ENCODE results near the gene CYBC1. TPM values are rescaled to one million over a fixed set of nuclear protein-coding genes. Genes with fewer than 3 reads are reported as not detected.
"Not testable (repeated sequence)": the region's sequence is repeated elsewhere in the genome, so short reads cannot be mapped to it uniquely, and the experiment has no call there.

The CYBC1 gene
- total RNA-seq, 1 experiment from 2014 or later, result 92.4 TPM

GRCh38 chr17:82416771-82417170 is 33.8 kb downstream of the CYBC1 start:
- Histone ChIP-seq H3K79me2 (ENCODE audit: low read length) (0 out of 2 replicates have a peak, but pooled peaks cover 6% of the 10 kb centered on the region), H3K9me3 (ENCODE audit: low read length) (no peaks in the 10 kb centered on the region), H3K9me2 (replicated peaks; ENCODE audit: insufficient read depth, low read length) (no peaks in the 10 kb centered on the region), H3K9ac (ENCODE audit: low read length) (no peak overlapping the region), H4K20me1 (ENCODE audit: insufficient read depth, low read depth, low read length) (peaks cover 18% of the 10 kb centered on the region; the same call in 1 of the 2 replicates), H3K27ac (ENCODE audit: low read length) (no peak overlapping the region), H3K27me3 (ENCODE audit: low read length) (no peaks in the 10 kb centered on the region), H3K36me3 (ENCODE audit: insufficient read depth, low read length) (no peaks in the 10 kb centered on the region), H2AFZ (ENCODE audit: low read length) (no peak overlapping the region), H3K4me3 (ENCODE audit: low read length) (no peak overlapping the region), H3K4me1 (ENCODE audit: low read length) (peaks cover 17% of the 10 kb centered on the region), H3K4me2 (ENCODE audit: low read depth, low read length, poor library complexity, severe bottlenecking) (no peak overlapping the region)
- DNase-seq, result peak; percentile 58

GRCh38 chr17:82416264-82416663 is 34.3 kb downstream of the CYBC1 start:
- H3K4me1 ChIP-seq (ENCODE audit: low read length), result peaks cover 17% of the 10 kb centered on the region
- no peak for DNase-seq
- H3K4me2 ChIP-seq (ENCODE audit: low read depth, low read length, poor library complexity, severe bottlenecking), result no peak overlapping the region
- H3K27ac ChIP-seq (ENCODE audit: low read length), result no peak overlapping the region
- H3K36me3 ChIP-seq (ENCODE audit: insufficient read depth, low read length), result no peaks in the 10 kb centered on the region
- no peaks in the 10 kb centered on the region for H3K9me3 ChIP-seq (ENCODE audit: low read length)
- H3K79me2 ChIP-seq (ENCODE audit: low read length), result 0 out of 2 replicates have a peak, but pooled peaks cover 6% of the 10 kb centered on the region
- no peak overlapping the region for H2AFZ ChIP-seq (ENCODE audit: low read length)
- no peaks in the 10 kb centered on the region for H3K27me3 ChIP-seq (ENCODE audit: low read length)
- H3K9me2 ChIP-seq (replicated peaks; ENCODE audit: insufficient read depth, low read length), result no peaks in the 10 kb centered on the region
- peaks cover 18% of the 10 kb centered on the region; the same call in 1 of the 2 replicates for H4K20me1 ChIP-seq (ENCODE audit: insufficient read depth, low read depth, low read length)
- H3K4me3 ChIP-seq (ENCODE audit: low read length), result no peak overlapping the region
- no peak overlapping the region for H3K9ac ChIP-seq (ENCODE audit: low read length)

- Histone ChIP-seq H3K36me3 (ENCODE audit: insufficient read depth, low read length) (no peaks in the 10 kb centered on the region), H2AFZ (ENCODE audit: low read length) (no peak overlapping the region), H3K27me3 (ENCODE audit: low read length) (no peaks in the 10 kb centered on the region), H3K4me1 (ENCODE audit: low read length) (peaks cover 17% of the 10 kb centered on the region), H3K4me2 (ENCODE audit: low read depth, low read length, poor library complexity, severe bottlenecking) (no peak overlapping the region), H3K9ac (ENCODE audit: low read length) (no peak overlapping the region), H3K27ac (ENCODE audit: low read length) (no peak overlapping the region), H3K4me3 (ENCODE audit: low read length) (no peak overlapping the region), H4K20me1 (ENCODE audit: insufficient read depth, low read depth, low read length) (peaks cover 18% of the 10 kb centered on the region; the same call in 1 of the 2 replicates), H3K9me3 (ENCODE audit: low read length) (no peaks in the 10 kb centered on the region), H3K79me2 (ENCODE audit: low read length) (0 out of 2 replicates have a peak, but pooled peaks cover 6% of the 10 kb centered on the region), H3K9me2 (replicated peaks; ENCODE audit: insufficient read depth, low read length) (no peaks in the 10 kb centered on the region)
- DNase-seq, result no peak
Measured at GRCh38 chr17:82415786-82416185, 34.8 kb downstream of the CYBC1 start.

- Histone ChIP-seq H3K4me2 (ENCODE audit: low read depth, low read length, poor library complexity, severe bottlenecking) (no peak overlapping the region), H3K4me3 (ENCODE audit: low read length) (no peak overlapping the region), H2AFZ (ENCODE audit: low read length) (no peak overlapping the region), H3K27ac (ENCODE audit: low read length) (no peak overlapping the region), H3K9me2 (replicated peaks; ENCODE audit: insufficient read depth, low read length) (no peaks in the 10 kb centered on the region), H3K9ac (ENCODE audit: low read length) (no peak overlapping the region), H3K27me3 (ENCODE audit: low read length) (no peaks in the 10 kb centered on the region), H3K4me1 (ENCODE audit: low read length) (peaks cover 17% of the 10 kb centered on the region), H3K9me3 (ENCODE audit: low read length) (no peaks in the 10 kb centered on the region), H4K20me1 (ENCODE audit: insufficient read depth, low read depth, low read length) (peaks cover 18% of the 10 kb centered on the region; the same call in 1 of the 2 replicates), H3K36me3 (ENCODE audit: insufficient read depth, low read length) (no peaks in the 10 kb centered on the region), H3K79me2 (ENCODE audit: low read length) (0 out of 2 replicates have a peak, but pooled peaks cover 6% of the 10 kb centered on the region)
- no peak for DNase-seq
Measured at GRCh38 chr17:82415336-82415735, 35.2 kb downstream of the CYBC1 start.

GRCh38 chr17:82414548-82415281 is 35.8 kb downstream of the CYBC1 start:
- Histone ChIP-seq H4K20me1 (ENCODE audit: insufficient read depth, low read depth, low read length) (peaks cover 18% of the 10 kb centered on the region; the same call in 1 of the 2 replicates), H3K4me1 (ENCODE audit: low read length) (peaks cover 14% of the 10 kb centered on the region)
- DNase-seq, result peak; percentile 87

DNA sequence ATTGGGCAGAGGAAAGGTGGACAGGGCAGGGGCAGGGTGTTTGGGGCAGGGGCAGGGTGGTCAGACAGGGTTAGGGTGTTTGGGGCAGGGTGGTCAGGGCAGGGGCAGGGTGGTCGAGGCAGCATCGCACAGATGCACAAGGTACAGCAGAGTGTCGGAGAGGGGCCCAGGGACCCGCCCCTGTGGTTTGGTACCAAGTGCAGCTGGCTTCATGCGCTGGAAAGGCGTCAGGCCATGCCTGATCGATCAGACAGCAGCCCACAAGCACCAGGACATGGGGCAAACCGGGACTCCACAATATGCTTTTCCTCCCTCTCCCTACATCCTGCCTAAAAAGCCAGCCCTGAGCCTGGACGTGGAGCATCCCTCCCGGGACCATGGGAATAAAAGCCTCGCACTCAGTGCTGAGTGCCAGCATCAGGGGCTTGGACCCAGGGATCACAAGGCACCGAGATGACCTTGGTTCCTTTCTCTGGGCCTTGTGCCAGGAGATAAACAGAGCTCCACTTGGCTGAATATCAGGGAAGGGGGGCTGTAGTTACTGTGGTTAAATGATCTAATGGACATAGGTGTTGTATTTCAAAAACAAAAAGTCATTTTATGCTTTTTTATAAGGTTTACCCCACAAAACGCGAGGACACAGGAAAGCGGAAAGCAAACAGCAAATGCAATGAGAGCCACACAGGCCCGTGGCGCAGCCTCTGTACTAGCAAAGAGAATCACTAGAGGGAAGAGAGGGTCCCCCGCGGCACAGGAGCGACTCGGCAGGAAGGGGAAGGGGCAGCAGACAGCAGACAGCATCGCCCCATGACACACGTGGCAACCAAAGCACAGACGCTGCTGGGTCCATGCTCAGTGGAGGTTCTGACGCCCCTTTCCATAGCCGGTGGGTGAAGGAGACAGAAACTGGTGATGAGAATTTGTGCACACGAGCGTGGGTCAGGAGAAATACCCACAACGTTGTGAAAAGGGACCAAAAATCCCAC is 37.7 kb downstream of the CYBC1 start:
- peaks cover 16% of the 10 kb centered on the region; the same call in 1 of the 2 replicates for H4K20me1 ChIP-seq (ENCODE audit: insufficient read depth, low read depth, low read length)
- no peak overlapping the region for H3K4me2 ChIP-seq (ENCODE audit: low read depth, low read length, poor library complexity, severe bottlenecking)
- H3K9me2 ChIP-seq (replicated peaks; ENCODE audit: insufficient read depth, low read length), result no peaks in the 10 kb centered on the region
- no peaks in the 10 kb centered on the region for H3K9me3 ChIP-seq (ENCODE audit: low read length)
- H3K9ac ChIP-seq (ENCODE audit: low read length), result no peak overlapping the region
- no peaks in the 10 kb centered on the region for H3K27me3 ChIP-seq (ENCODE audit: low read length)
- no peak overlapping the region for H2AFZ ChIP-seq (ENCODE audit: low read length)
- no peaks in the 10 kb centered on the region for H3K79me2 ChIP-seq (ENCODE audit: low read length)
- no peaks in the 10 kb centered on the region for H3K36me3 ChIP-seq (ENCODE audit: insufficient read depth, low read length)
- no peak overlapping the region for H3K27ac ChIP-seq (ENCODE audit: low read length)
- H3K4me3 ChIP-seq (ENCODE audit: low read length), result no peak overlapping the region
- no peak for DNase-seq
- peaks cover 4% of the 10 kb centered on the region for H3K4me1 ChIP-seq (ENCODE audit: low read length)

More at GRCh38 chr17:82414548-82415281, 35.8 kb downstream of the CYBC1 start:
- Histone ChIP-seq H3K9me3 (ENCODE audit: low read length) (no peaks in the 10 kb centered on the region), H3K36me3 (ENCODE audit: insufficient read depth, low read length) (no peaks in the 10 kb centered on the region), H2AFZ (ENCODE audit: low read length) (no peak overlapping the region), H3K27ac (ENCODE audit: low read length) (no peak overlapping the region), H3K4me3 (ENCODE audit: low read length) (no peak overlapping the region), H3K27me3 (ENCODE audit: low read length) (no peaks in the 10 kb centered on the region), H3K4me2 (ENCODE audit: low read depth, low read length, poor library complexity, severe bottlenecking) (peak overlapping the region; percentile 35), H3K79me2 (ENCODE audit: low read length) (0 out of 2 replicates have a peak, but pooled peaks cover 6% of the 10 kb centered on the region), H3K9me2 (replicated peaks; ENCODE audit: insufficient read depth, low read length) (no peaks in the 10 kb centered on the region), H3K9ac (ENCODE audit: low read length) (no peak overlapping the region)

DNA sequence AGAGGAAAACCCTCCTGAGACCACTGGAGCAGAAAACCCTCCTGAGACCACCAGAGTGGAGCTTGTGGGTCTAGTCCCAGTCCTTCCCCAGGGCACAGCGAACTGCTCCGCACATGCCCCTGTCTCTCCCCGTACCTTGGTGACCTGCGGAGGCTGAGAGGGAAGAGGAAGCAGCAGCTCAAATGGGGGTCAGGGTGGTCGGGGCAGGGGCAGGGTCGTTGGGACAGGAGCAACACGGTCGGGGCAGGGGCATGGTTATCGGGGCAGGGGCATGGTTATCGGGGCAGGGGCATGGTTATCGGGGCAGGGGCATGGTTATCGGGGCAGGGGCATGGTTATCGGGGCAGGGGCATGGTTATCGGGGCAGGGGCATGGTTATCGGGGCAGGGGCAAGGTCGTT is 38.5 kb downstream of the CYBC1 start:
- H3K4me2 ChIP-seq (ENCODE audit: low read depth, low read length, poor library complexity, severe bottlenecking); H3K27ac ChIP-seq (ENCODE audit: low read length); H3K27me3 ChIP-seq (ENCODE audit: low read length); H3K9me3 ChIP-seq (ENCODE audit: low read length); H3K4me1 ChIP-seq (ENCODE audit: low read length); H3K9me2 ChIP-seq (replicated peaks; ENCODE audit: insufficient read depth, low read length); H3K36me3 ChIP-seq (ENCODE audit: insufficient read depth, low read length); H2AFZ ChIP-seq (ENCODE audit: low read length); H3K4me3 ChIP-seq (ENCODE audit: low read length); H3K9ac ChIP-seq (ENCODE audit: low read length); H3K79me2 ChIP-seq (ENCODE audit: low read length); DNase-seq: not testable (repeated sequence)
- H4K20me1 ChIP-seq (ENCODE audit: insufficient read depth, low read depth, low read length), result peaks cover 10% of the 10 kb centered on the region; the same call in 1 of the 2 replicates
